HepG2 (cell line): Measurements from ENCODE around the gene CBFA2T2. TPM values are rescaled to one million over a fixed set of nuclear protein-coding genes. Genes with fewer than 3 reads are reported as not detected.

ENCODE experiments used
- AGO1 ChIP-seq: fragments of 200-400 bp; formaldehyde crosslinking; IDR thresholded peaks from 2 replicates; pipeline ENCODE4 v1.6.1; 2017; ENCODE audit warnings: mild to moderate bottlenecking, low read depth, low read length, moderate library complexity; ENCODE audit not compliant: poor library complexity, severe bottlenecking
- AGO2 ChIP-seq: fragments of 200-400 bp; formaldehyde crosslinking; optimal IDR thresholded peaks from 2 replicates; pipeline ENCODE3; 2017; ENCODE audit warnings: mild to moderate bottlenecking, low read depth, low read length, moderate library complexity
- EEA1 ChIP-seq: sonication (generic); formaldehyde crosslinking; IDR thresholded peaks from 2 replicates; pipeline ENCODE4 v1.5.1; 2020; ENCODE audit warnings: mild to moderate bottlenecking, missing genetic modification reagents, borderline replicate concordance
- ELF1 ChIP-seq: sonication (generic); formaldehyde crosslinking; IDR thresholded peaks from 2 replicates; pipeline ENCODE4 v1.4.0; 2020; ENCODE audit warnings: missing genetic modification reagents
- HDAC6 ChIP-seq: fragments of 200-600 bp; sonication (generic); IDR thresholded peaks from 2 replicates; pipeline ENCODE4 v1.7.0; 2017; ENCODE audit warnings: mild to moderate bottlenecking, antibody characterized with exemption, low read length, low read depth
- HNRNPLL ChIP-seq: fragments of 200-400 bp; formaldehyde crosslinking; IDR thresholded peaks from 2 replicates; pipeline ENCODE4 v1.6.1; 2017; ENCODE audit warnings: mild to moderate bottlenecking, low read depth, low read length; ENCODE audit not compliant: poor library complexity, severe bottlenecking
- IRF2 ChIP-seq: IDR thresholded peaks from 2 replicates; pipeline ENCODE4 v1.6.1; 2018; ENCODE audit warnings: missing genetic modification reagents, missing compliant biosample characterization
- KDM2A ChIP-seq: sonication (generic); formaldehyde crosslinking; IDR thresholded peaks from 2 replicates; pipeline ENCODE4 v1.4.0; 2020; ENCODE audit warnings: low read depth, missing genetic modification reagents, borderline replicate concordance
- MEIS2 ChIP-seq: sonication (generic); formaldehyde crosslinking; IDR thresholded peaks from 2 replicates; pipeline ENCODE4 v1.9.0; 2021; ENCODE audit warnings: mild to moderate bottlenecking, missing genetic modification reagents
- MXI1 ChIP-seq: IDR thresholded peaks from 3 replicates; pipeline ENCODE4 v1.6.1; 2012; ENCODE audit warnings: low read depth, low read length, inconsistent platforms, borderline replicate concordance
- MYC ChIP-seq: sonication (generic); formaldehyde crosslinking; IDR thresholded peaks from 2 replicates; pipeline ENCODE4 v1.9.0; 2021; ENCODE audit warnings: missing genetic modification reagents, borderline replicate concordance
- PATZ1 ChIP-seq: sonication (generic); formaldehyde crosslinking; IDR thresholded peaks from 2 replicates; pipeline ENCODE4 v1.4.0; 2020; ENCODE audit warnings: missing genetic modification reagents
- PRDM4 ChIP-seq: sonication (generic); formaldehyde crosslinking; IDR thresholded peaks from 2 replicates; pipeline ENCODE4 v1.9.0; 2021; ENCODE audit warnings: missing genetic modification reagents, borderline replicate concordance
- SIX4 ChIP-seq: sonication (generic); formaldehyde crosslinking; IDR thresholded peaks from 2 replicates; pipeline ENCODE4 v1.4.0; 2020; ENCODE audit warnings: missing genetic modification reagents
- ZBTB26 ChIP-seq: IDR thresholded peaks from 2 replicates; pipeline ENCODE4 v1.6.1; 2016; ENCODE audit warnings: missing compliant biosample characterization, missing genetic modification reagents, borderline replicate concordance
- ZNF20 ChIP-seq: sonication (generic); formaldehyde crosslinking; IDR thresholded peaks from 2 replicates; pipeline ENCODE4 v1.4.0; 2020; ENCODE audit warnings: mild to moderate bottlenecking, moderate library complexity, missing genetic modification reagents
- ZNF274 ChIP-seq: sonication (generic); formaldehyde crosslinking; IDR thresholded peaks from 2 replicates; pipeline ENCODE4 v1.5.1; 2020; ENCODE audit warnings: mild to moderate bottlenecking, missing genetic modification reagents
- ZNF768 ChIP-seq: sonication (generic); formaldehyde crosslinking; IDR thresholded peaks from 2 replicates; pipeline ENCODE4 v1.4.0; 2020; ENCODE audit warnings: missing genetic modification reagents
- ZNF776 ChIP-seq: sonication (generic); formaldehyde crosslinking; IDR thresholded peaks from 2 replicates; pipeline ENCODE4 v1.4.0; 2020; ENCODE audit warnings: mild to moderate bottlenecking, missing genetic modification reagents
- polyA plus RNA-seq, 8 experiments: library from polyadenylated mRNA; depleted of rRNA in 3 of 8; stranded (reverse) in 7 of 8; unstranded in 1 of 8; fragments of >200 nt; fragmentation: Illumina TruSeq in 4 of 8; extraction: Trizol in 4 of 8; gene quantifications; 2 replicates each; pipeline versions ENCODE4 v1.2.1 to v1.2.3, GENCODE V29; 2011 to 2016; ENCODE audit warnings: low read depth in 4 of 8, missing spikeins in 1 of 8, mixed read lengths in 1 of 8; ENCODE audit not compliant: insufficient read depth in 1 of 8
- total RNA-seq, 5 experiments: library from RNA; depleted of rRNA; stranded (reverse); fragments of >200 nt; fragmentation: Illumina TruSeq; extraction: Trizol; gene quantifications; 2 replicates each; pipeline ENCODE4 v1.2.3, GENCODE V29; 2016; ENCODE audit warnings: low read depth in 1 of 5

The CBFA2T2 gene
- total and polyA plus RNA-seq, 2 of the 13 experiments (the other 11 are each of a cell fraction or from before 2014, with no cell fraction given) = 6.3 to 21.2 TPM

GRCh38 chr20:33644313-33645071 lies 154.6 kb downstream of the CBFA2T2 start (continued):
- TF ChIP-seq KDM2A (CRISPR knock-in tag) (no peak), AGO1 (peak; percentile 30), ZNF20 (CRISPR knock-in tag) (no peak), HNRNPLL (peak; percentile 25), PATZ1 (CRISPR knock-in tag) (no peak), SIX4 (no peak), HDAC6 (no peak), ZBTB26 (no peak), PRDM4 (no peak), MEIS2 (CRISPR knock-in tag) (peak; percentile 50; the same call in 1 of the 2 replicates), MXI1 (no peak), ZNF776 (peak; percentile 58; the same call in 1 of the 2 replicates), ZNF768 (peak; percentile 22; the same call in 1 of the 2 replicates), ZNF274 (CRISPR knock-in tag) (no peak), MYC (CRISPR knock-in tag) (0 out of 2 replicates have a peak, but pooled peaks have one; percentile 18), AGO2 (peak; percentile 73), ELF1 (CRISPR knock-in tag) (no peak), EEA1 (CRISPR knock-in tag) (0 out of 2 replicates have a peak, but pooled peaks have one; percentile 36), IRF2 (CRISPR knock-in tag) (no peak)
